Measurements from ENCODE around the gene LYPD5. TPM values are rescaled to one million over a fixed set of nuclear protein-coding genes. Genes with fewer than 3 reads are reported as not detected.
A peak's percentile ranks its signal among the peaks of the same experiment; 100 is the strongest.

Gene LYPD5
- total RNA-seq, 6 experiments from 2014 or later = 0.80 to 0.87 TPM; not detected in 4

DNA sequence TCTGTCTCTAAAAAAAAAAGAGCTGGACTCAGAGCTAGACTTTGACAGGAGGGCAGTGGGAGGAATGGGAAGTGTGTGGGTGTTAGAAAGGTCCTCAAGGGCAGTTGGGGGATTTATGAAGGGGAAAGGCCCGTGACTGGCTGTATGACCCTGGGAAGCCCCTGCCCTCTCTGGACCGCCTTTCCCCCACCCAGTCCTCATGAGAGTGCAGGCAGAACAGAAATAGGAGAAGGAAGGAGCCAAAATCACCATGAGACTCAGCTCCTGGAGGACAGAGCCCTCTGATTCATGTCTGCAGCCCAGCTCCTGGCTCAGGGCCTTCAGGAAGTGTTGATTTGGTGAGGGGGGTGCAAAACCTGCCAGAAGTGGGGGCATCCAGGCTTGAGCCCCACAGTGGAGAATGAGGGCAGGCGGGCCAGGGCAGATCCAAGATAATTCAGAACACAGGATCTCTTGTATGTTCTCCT, 38.7 kb downstream of the LYPD5 start:
- WGBS (ENCODE audit: insufficient coverage, low coverage, low lambda C conversion rate, missing lambda C conversion rate) = 14% methylated on average over 1 of the region's 3 CpGs
- TF ChIP-seq CTCF (IDR thresholded peaks at IDR 0.05) = no peak
- TF ChIP-seq POLR2A (IDR thresholded peaks at IDR 0.05) = no peak
- ATAC-seq = peak in 2 of 4 donors; percentile 25 to 40

GRCh38 chr19:43762814-43763213, 39.4 kb downstream of the LYPD5 start:
- DNase-seq = no peak
- no peak overlapping the region for H3K27ac ChIP-seq
- intact Hi-C loops (cut with DNase I) = no loop called here

More for the DNA sequence above, 38.7 kb downstream of the LYPD5 start:
- H3K4me3 ChIP-seq = no peak overlapping the region
- intact Hi-C loops (cut with DNase I) = no loop called here
- no peaks in the 10 kb centered on the region for H3K27me3 ChIP-seq
- no peaks in the 10 kb centered on the region for H3K4me1 ChIP-seq
- H3K27ac ChIP-seq = no peak overlapping the region
- H3K9me3 ChIP-seq = no peaks in the 10 kb centered on the region
- H3K36me3 ChIP-seq = no peaks in the 10 kb centered on the region
- peak in 1 of 3 donors; percentile 33 for DNase-seq

DNA sequence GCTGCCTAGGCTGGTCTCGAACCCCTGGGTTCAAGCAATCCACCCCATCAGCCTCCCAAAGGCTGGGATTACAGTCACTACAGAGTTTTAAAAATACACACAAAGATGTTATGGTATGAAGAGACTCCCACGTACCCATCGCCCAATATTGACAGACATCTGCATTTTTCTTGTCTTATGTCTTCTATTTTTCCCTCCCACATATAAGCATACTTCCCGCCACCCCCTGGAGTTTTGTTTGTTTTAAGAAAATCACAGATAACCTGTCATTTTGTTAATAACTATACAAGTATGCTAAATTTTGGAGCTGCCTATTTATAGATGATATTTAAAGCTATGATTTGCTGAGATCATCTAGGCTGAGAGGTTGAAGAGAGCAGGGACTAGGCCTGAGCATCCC, 41.3 kb downstream of the LYPD5 start:
- Histone ChIP-seq H3K4me1 (peaks cover 0 to 1% (median 0%) of the 10 kb centered on the region in 4 donors), H3K36me3 (no peaks in the 10 kb centered on the region), H3K9me3 (no peaks in the 10 kb centered on the region), H3K4me3 (no peak overlapping the region), H3K27me3 (no peaks in the 10 kb centered on the region), H3K27ac (no peak overlapping the region)
- no peak for TF ChIP-seq CTCF (IDR thresholded peaks at IDR 0.05)
- no peak for TF ChIP-seq POLR2A (IDR thresholded peaks at IDR 0.05)
- intact Hi-C loops (cut with DNase I) = no loop called here
- ATAC-seq = no peak
- 82% methylated on average over 4 of the region's 4 CpGs for WGBS (ENCODE audit: insufficient coverage, low coverage, low lambda C conversion rate, missing lambda C conversion rate)
- DNase-seq = no peak

More at GRCh38 chr19:43762814-43763213, 39.4 kb downstream of the LYPD5 start:
- Histone ChIP-seq H3K27me3 (no peaks in the 10 kb centered on the region), H3K36me3 (no peaks in the 10 kb centered on the region), H3K4me1 (no peaks in the 10 kb centered on the region), H3K9me3 (no peaks in the 10 kb centered on the region), H3K4me3 (no peak overlapping the region)
- WGBS (ENCODE audit: insufficient coverage, low coverage, low lambda C conversion rate, missing lambda C conversion rate) = 60% methylated on average over 1 of the region's 3 CpGs
- no peak for ATAC-seq
- TF ChIP-seq CTCF (IDR thresholded peaks at IDR 0.05) = no peak
- no peak for TF ChIP-seq POLR2A (IDR thresholded peaks at IDR 0.05)

- Histone ChIP-seq H3K27me3 (no peaks in the 10 kb centered on the region), H3K9me3 (no peaks in the 10 kb centered on the region), H3K4me3 (no peak overlapping the region), H3K36me3 (no peaks in the 10 kb centered on the region), H3K4me1 (peaks cover 0 to 4% (median 0%) of the 10 kb centered on the region in 4 donors), H3K27ac (no peak overlapping the region)
- ATAC-seq = no peak
- intact Hi-C loops (cut with DNase I) = no loop called here
- DNase-seq = no peak
- no peak for TF ChIP-seq POLR2A (IDR thresholded peaks at IDR 0.05)
- no peak for TF ChIP-seq CTCF (IDR thresholded peaks at IDR 0.05)
- 67% methylated on average over 5 of the region's 5 CpGs for WGBS (ENCODE audit: insufficient coverage, low coverage, low lambda C conversion rate, missing lambda C conversion rate)
These were observed 42.7 kb downstream of the LYPD5 start for GRCh38 chr19:43759515-43759914.

Measured in right lobe of liver (tissue), 6 donors.